Endothelial cell of umbilical vein (primary cell): ENCODE data around the gene SUOX. TPM values are rescaled to one million over a fixed set of nuclear protein-coding genes. Genes with fewer than 3 reads are reported as not detected.

Source experiments
- BruUV-seq: library from RNA; stranded (reverse); fragments of 400-500 nt; replicated peaks from 2 replicates; lab custom pipeline; 2021; lab: Mats Ljungman, UMichigan
- CTCF ChIA-PET: fragments of 300-600, 350-600 bp; sonication (Branson Sonifier 250); formaldehyde crosslinking; loops from one replicate; lab custom pipeline; 2021; ENCODE audit warnings: antibody characterized with exemption, inconsistent platforms; lab: Charles Lee
- POLR2A ChIA-PET: fragments of 300-600, 350-600 bp; sonication (Branson Sonifier 250); formaldehyde crosslinking; loops from one replicate; lab custom pipeline; 2021; ENCODE audit warnings: antibody characterized with exemption, inconsistent platforms; lab: Charles Lee
- DNase-seq: peaks from one replicate; pipeline ENCODE4 v3.0.0-alpha.2; 2011; ENCODE audit warnings: low read depth, low spot score
- FAIRE-seq: peaks from 2 replicates; lab custom pipeline; 2011; peaks lifted over from hg19 to GRCh38; lab: Jason Lieb, UNC
- H2AFZ ChIP-seq: 2 replicates; pipeline ENCODE4 v1.6.0; 2012; ENCODE audit warnings: low read depth, low read length, control low read depth, inconsistent platforms
- H3K27ac ChIP-seq: 2 replicates; pipeline ENCODE4 v1.5.1; 2011; ENCODE audit warnings: low read depth, mild to moderate bottlenecking, control low read depth, low read length, moderate library complexity; ENCODE audit not compliant: insufficient read depth
- H3K27me3 ChIP-seq, 2 experiments: 2 replicates each; pipeline versions ENCODE4 v1.6.0 to v1.6.1; 2011; ENCODE audit warnings: low read length in 2 of 2, mixed read lengths in 1 of 2; ENCODE audit not compliant: control insufficient read depth in 2 of 2, insufficient read depth in 2 of 2
- H3K36me3 ChIP-seq, 2 experiments: 2 replicates in 1 of 2; 3 replicates in 1 of 2; pipeline ENCODE4 v1.5.1; 2011; ENCODE audit warnings: low read length in 2 of 2, mild to moderate bottlenecking in 1 of 2, moderate library complexity in 1 of 2; ENCODE audit not compliant: control insufficient read depth in 2 of 2, insufficient read depth in 2 of 2; ENCODE audit errors: extremely low read depth in 1 of 2
- H3K4me1 ChIP-seq: 3 replicates; pipeline ENCODE4 v1.5.1; 2011; ENCODE audit warnings: mild to moderate bottlenecking, low read length; ENCODE audit not compliant: control insufficient read depth, insufficient read depth; ENCODE audit errors: extremely low read depth
- H3K4me2 ChIP-seq: 2 replicates; pipeline ENCODE4 v1.6.1; 2011; ENCODE audit warnings: low read length, control low read depth, mixed read lengths; ENCODE audit not compliant: insufficient read depth
- H3K4me3 ChIP-seq, 3 experiments: fragments of 200-600 bp in 1 of 3; sonication (generic), shearing (Covaris generic) in 1 of 3; replicated peaks in 1 of 3; 2 replicates each; pipeline ENCODE4 v1.5.1; 2011 to 2016; ENCODE audit warnings: control low read depth in 3 of 3, low read length in 3 of 3, mild to moderate bottlenecking in 2 of 3, inconsistent platforms in 1 of 3, low read depth in 1 of 3, moderate library complexity in 1 of 3; ENCODE audit not compliant: insufficient read depth in 1 of 3
- H3K79me2 ChIP-seq: 2 replicates; pipeline ENCODE4 v1.6.0; 2012; ENCODE audit warnings: low read length, inconsistent platforms; ENCODE audit not compliant: control insufficient read depth, insufficient read depth
- H3K9ac ChIP-seq: replicated peaks from 2 replicates; pipeline ENCODE3; 2011; ENCODE audit warnings: low read length, control low read depth; ENCODE audit not compliant: insufficient read depth; ENCODE audit errors: extremely low read depth
- H3K9me1 ChIP-seq: replicated peaks from 3 replicates; pipeline ENCODE4 v1.6.0; 2011; ENCODE audit warnings: mild to moderate bottlenecking, low read length; ENCODE audit not compliant: control insufficient read depth, insufficient read depth; ENCODE audit errors: extremely low read depth
- H3K9me3 ChIP-seq: replicated peaks from 2 replicates; pipeline ENCODE4 v1.5.1; 2012; ENCODE audit warnings: low read length, inconsistent platforms; ENCODE audit not compliant: control insufficient read depth, insufficient read depth
- H4K20me1 ChIP-seq: replicated peaks from 2 replicates; pipeline ENCODE3; 2011; ENCODE audit warnings: mild to moderate bottlenecking, low read length; ENCODE audit not compliant: control insufficient read depth, insufficient read depth; ENCODE audit errors: extremely low read depth
- GATA2 ChIP-seq: IDR thresholded peaks from 2 replicates; pipeline ENCODE4 v1.7.0; 2011; ENCODE audit warnings: low read depth, mild to moderate bottlenecking, moderate library complexity, mixed read lengths, low read length; ENCODE audit not compliant: insufficient read length, insufficient read depth
- POLR2A ChIP-seq: IDR thresholded peaks from 2 replicates; pipeline ENCODE4 v1.6.1; 2012; ENCODE audit warnings: low read depth, mild to moderate bottlenecking, control low read depth, low read length
- dilution Hi-C: fragments of 300-500 bp; cut with MboI; formaldehyde crosslinking; loops from one replicate; pipeline ENCODE4 v1.15.0; 2019; ENCODE audit warnings: low sequenced_read_pairs; ENCODE audit not compliant: extremely low pct_ligation_motif_present
- intact Hi-C: fragments of 100-400 bp; cut with micrococcal nuclease; formaldehyde crosslinking; loops from one replicate; pipeline ENCODE4 v1.10.0; 2022
- polyA plus RNA-seq, 4 experiments: library from polyadenylated mRNA; depleted of rRNA in 3 of 4; stranded (reverse) in 3 of 4; unstranded in 1 of 4; fragments of >200 nt; gene quantifications; 2 replicates each; pipeline versions ENCODE4 v1.2.1 to v1.2.3, GENCODE V29; 2011 to 2012; ENCODE audit warnings: missing spikeins in 1 of 4
- total RNA-seq: library from RNA; stranded (reverse); gene quantifications from 2 replicates; pipeline ENCODE4 v1.2.3, GENCODE V29; 2021
- TF ChIP-seq, protein P1 (sequence below), 2 donors: IDR thresholded peaks; 1 replicate in 1 of 2; 2 replicates in 1 of 2; pipeline ENCODE4 v1.5.1; 2011; ENCODE audit warnings: low read length in 2 of 2, mild to moderate bottlenecking in 2 of 2, moderate library complexity in 2 of 2, control low read depth in 1 of 2, inconsistent platforms in 1 of 2, low read depth in 1 of 2; ENCODE audit not compliant: insufficient read depth in 1 of 2; ENCODE audit errors: extremely low read depth in 1 of 2

The SUOX gene
- total and polyA plus RNA-seq, 2 donors (not counting 3 experiments of a cell fraction or from before 2014, with no cell fraction given), result 24.3 to 31.4 TPM

DNA sequence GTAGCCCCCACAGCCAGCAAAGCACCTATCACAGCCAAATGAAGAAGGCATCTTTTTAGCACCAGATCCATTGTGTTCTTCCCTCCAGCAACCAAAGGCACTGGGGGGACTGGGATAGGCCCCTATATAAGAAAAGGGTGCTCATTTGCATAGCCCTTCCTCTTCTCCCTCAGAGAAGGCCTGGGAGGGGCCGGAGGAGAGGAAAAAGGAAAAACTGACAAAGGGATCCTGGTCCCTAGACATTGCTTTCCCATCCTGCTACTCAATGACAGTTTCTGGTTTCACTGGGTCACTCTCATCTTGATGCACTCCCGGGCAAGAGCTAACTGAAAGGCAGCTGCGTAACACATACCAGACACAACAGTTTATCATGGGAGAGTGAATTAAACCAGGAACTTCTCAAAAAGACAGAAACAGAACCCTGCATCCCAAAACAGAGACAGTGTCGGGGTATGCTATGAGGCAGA lies 31.1 kb upstream of the SUOX start, which contains the start of gene PMEL:
PMEL (minus strand) TSS at position 102 of the 467 bp plus-strand sequence; CDS start at position 71, 31 bp downstream.
- H3K4me1 ChIP-seq, result peaks cover 15% of the 10 kb centered on the region
- no peaks in the 10 kb centered on the region for H3K27me3 ChIP-seq
- CTCF ChIA-PET, result no interaction called here
- dilution Hi-C loops (no loop called here), intact Hi-C loops (no loop called here)
- peak within 1 kb of the TSS; percentile 95 for H3K4me2 ChIP-seq
- peaks cover 0 to 3% of the 10 kb centered on the region in 2 experiments for H3K36me3 ChIP-seq
- peak within 1 kb of the TSS; percentile 85 for H3K9ac ChIP-seq
- no peaks in the 10 kb centered on the region for H3K9me3 ChIP-seq
- POLR2A ChIA-PET, result no interaction called here
- H3K9me1 ChIP-seq, result no peaks in the 10 kb centered on the region
- peak; percentile 17 for DNase-seq
- H4K20me1 ChIP-seq, result no peaks in the 10 kb centered on the region
- no TSS peak for BruUV-seq
- peak within 1 kb of the TSS; percentile 51 for H3K27ac ChIP-seq
- FAIRE-seq, result peak; percentile 44
- H2AFZ ChIP-seq, result peak within 1 kb of the TSS; percentile 98
- TF ChIP-seq POLR2A (no peak), GATA2 (no peak)
- TF ChIP-seq, protein P1, sequence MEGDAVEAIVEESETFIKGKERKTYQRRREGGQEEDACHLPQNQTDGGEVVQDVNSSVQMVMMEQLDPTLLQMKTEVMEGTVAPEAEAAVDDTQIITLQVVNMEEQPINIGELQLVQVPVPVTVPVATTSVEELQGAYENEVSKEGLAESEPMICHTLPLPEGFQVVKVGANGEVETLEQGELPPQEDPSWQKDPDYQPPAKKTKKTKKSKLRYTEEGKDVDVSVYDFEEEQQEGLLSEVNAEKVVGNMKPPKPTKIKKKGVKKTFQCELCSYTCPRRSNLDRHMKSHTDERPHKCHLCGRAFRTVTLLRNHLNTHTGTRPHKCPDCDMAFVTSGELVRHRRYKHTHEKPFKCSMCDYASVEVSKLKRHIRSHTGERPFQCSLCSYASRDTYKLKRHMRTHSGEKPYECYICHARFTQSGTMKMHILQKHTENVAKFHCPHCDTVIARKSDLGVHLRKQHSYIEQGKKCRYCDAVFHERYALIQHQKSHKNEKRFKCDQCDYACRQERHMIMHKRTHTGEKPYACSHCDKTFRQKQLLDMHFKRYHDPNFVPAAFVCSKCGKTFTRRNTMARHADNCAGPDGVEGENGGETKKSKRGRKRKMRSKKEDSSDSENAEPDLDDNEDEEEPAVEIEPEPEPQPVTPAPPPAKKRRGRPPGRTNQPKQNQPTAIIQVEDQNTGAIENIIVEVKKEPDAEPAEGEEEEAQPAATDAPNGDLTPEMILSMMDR (IDR thresholded peaks at IDR 0.05; ENCODE audit: extremely low read depth in 1 of 2, insufficient read depth in 1 of 2, low read depth in 1 of 2, low read length in 2 of 2), result no peak
- H3K79me2 ChIP-seq, result peaks cover 13% of the 10 kb centered on the region
- H3K4me3 ChIP-seq, result peak within 1 kb of the TSS; percentile 48 to 68 (median 68)
